IgD-negative memory B cell (primary cell): ENCODE results near the gene UHMK1. TPM values are rescaled to one million over a fixed set of nuclear protein-coding genes. Genes with fewer than 3 reads are reported as not detected.

Experiments used
- H3K27ac Mint-ChIP-seq, 3 donors: one replicate each; pipeline ENCODE4 v1.8.0; 2020 to 2022; ENCODE audit warnings: mild to moderate bottlenecking in 3 of 3, mixed read lengths in 3 of 3, moderate library complexity in 1 of 3
- H3K27me3 Mint-ChIP-seq: one replicate; pipeline ENCODE4 v1.8.0; 2021; ENCODE audit warnings: mixed read lengths
- H3K36me3 Mint-ChIP-seq: one replicate; pipeline ENCODE4 v1.8.0; 2020; ENCODE audit warnings: mild to moderate bottlenecking, mixed read lengths
- H3K4me1 Mint-ChIP-seq, 3 donors: one replicate each; pipeline ENCODE4 v1.8.0; 2020 to 2022; ENCODE audit warnings: mixed read lengths in 3 of 3, mild to moderate bottlenecking in 1 of 3
- H3K4me3 Mint-ChIP-seq, 4 donors: one replicate each; pipeline ENCODE4 v1.8.0; 2020 to 2022; ENCODE audit warnings: mild to moderate bottlenecking in 4 of 4, mixed read lengths in 4 of 4, moderate library complexity in 3 of 4
- H3K9me3 Mint-ChIP-seq, 3 donors: one replicate each; pipeline ENCODE4 v1.8.0; 2020 to 2021; ENCODE audit warnings: mixed read lengths in 3 of 3, mild to moderate bottlenecking in 1 of 3
- polyA plus RNA-seq: library from polyadenylated mRNA; unstranded; fragments of 300-500 nt; fragmentation: Illumina TruSeq; gene quantifications from one replicate; pipeline ENCODE4 v1.2.3, GENCODE V29; 2021

The UHMK1 gene
- polyA plus RNA-seq, 1 donor from 2014 or later = 53.7 TPM

GRCh38 chr1:162548170-162548569 is 50.6 kb downstream of the UHMK1 start:
- H3K27ac Mint-ChIP-seq = no peak overlapping the region
- no peaks in the 10 kb centered on the region for H3K27me3 Mint-ChIP-seq
- no peak overlapping the region for H3K4me3 Mint-ChIP-seq
- peaks cover 0 to 4% (median 0%) of the 10 kb centered on the region in 3 donors for H3K9me3 Mint-ChIP-seq
- no peaks in the 10 kb centered on the region for H3K4me1 Mint-ChIP-seq
- no peaks in the 10 kb centered on the region for H3K36me3 Mint-ChIP-seq

- peak overlapping the region in 1 of 3 donors; percentile 39 for H3K27ac Mint-ChIP-seq
- no peaks in the 10 kb centered on the region for H3K27me3 Mint-ChIP-seq
- H3K4me3 Mint-ChIP-seq = no peak overlapping the region
- H3K36me3 Mint-ChIP-seq = no peaks in the 10 kb centered on the region
- no peaks in the 10 kb centered on the region for H3K9me3 Mint-ChIP-seq
- H3K4me1 Mint-ChIP-seq = no peaks in the 10 kb centered on the region
Observed at GRCh38 chr1:162549001-162549400, 51.4 kb downstream of the UHMK1 start.

GRCh38 chr1:162550925-162551324 is 53.3 kb downstream of the UHMK1 start:
- Mint-ChIP-seq H3K27ac (no peak overlapping the region), H3K9me3 (no peaks in the 10 kb centered on the region), H3K27me3 (no peaks in the 10 kb centered on the region), H3K36me3 (no peaks in the 10 kb centered on the region), H3K4me1 (no peaks in the 10 kb centered on the region), H3K4me3 (no peak overlapping the region)

- H3K27me3 Mint-ChIP-seq = no peaks in the 10 kb centered on the region
- H3K4me1 Mint-ChIP-seq = no peaks in the 10 kb centered on the region
- no peak overlapping the region for H3K4me3 Mint-ChIP-seq
- peak overlapping the region in 1 of 3 donors; percentile 50 for H3K27ac Mint-ChIP-seq
- no peaks in the 10 kb centered on the region for H3K36me3 Mint-ChIP-seq
- no peaks in the 10 kb centered on the region for H3K9me3 Mint-ChIP-seq
Observed at GRCh38 chr1:162551969-162552683, 54.5 kb downstream of the UHMK1 start.

- H3K4me3 Mint-ChIP-seq = no peak overlapping the region
- H3K9me3 Mint-ChIP-seq = no peaks in the 10 kb centered on the region
- no peak overlapping the region for H3K27ac Mint-ChIP-seq
- H3K36me3 Mint-ChIP-seq = no peaks in the 10 kb centered on the region
- no peaks in the 10 kb centered on the region for H3K4me1 Mint-ChIP-seq
- no peaks in the 10 kb centered on the region for H3K27me3 Mint-ChIP-seq
Observed at GRCh38 chr1:162552684-162553252, 55.1 kb downstream of the UHMK1 start.

GRCh38 chr1:162554258-162554657 is 56.6 kb downstream of the UHMK1 start:
- Mint-ChIP-seq H3K27me3 (no peaks in the 10 kb centered on the region), H3K4me3 (no peak overlapping the region), H3K27ac (no peak overlapping the region), H3K9me3 (no peaks in the 10 kb centered on the region), H3K4me1 (no peaks in the 10 kb centered on the region), H3K36me3 (no peaks in the 10 kb centered on the region)

GRCh38 chr1:162557536-162557935 is 59.9 kb downstream of the UHMK1 start:
- H3K27me3 Mint-ChIP-seq = no peaks in the 10 kb centered on the region
- no peak overlapping the region for H3K4me3 Mint-ChIP-seq
- no peaks in the 10 kb centered on the region for H3K36me3 Mint-ChIP-seq
- no peaks in the 10 kb centered on the region for H3K9me3 Mint-ChIP-seq
- H3K4me1 Mint-ChIP-seq = peaks cover 12 to 17% (median 12%) of the 10 kb centered on the region in 3 donors
- H3K27ac Mint-ChIP-seq = peak overlapping the region in 1 of 3 donors; percentile 69

GRCh38 chr1:162560303-162561036 is 62.9 kb downstream of the UHMK1 start:
- no peaks in the 10 kb centered on the region for H3K9me3 Mint-ChIP-seq
- peak overlapping the region; percentile 94 to 99 (median 98) for H3K4me3 Mint-ChIP-seq
- peaks cover 14 to 25% (median 17%) of the 10 kb centered on the region in 3 donors for H3K4me1 Mint-ChIP-seq
- H3K27me3 Mint-ChIP-seq = no peaks in the 10 kb centered on the region
- H3K27ac Mint-ChIP-seq = peak overlapping the region; percentile 63 to 97 (median 97)
- no peaks in the 10 kb centered on the region for H3K36me3 Mint-ChIP-seq

- Mint-ChIP-seq H3K4me3 (peak overlapping the region; percentile 94 to 99 (median 98)), H3K36me3 (no peaks in the 10 kb centered on the region), H3K27ac (peak overlapping the region; percentile 63 to 97 (median 97)), H3K4me1 (peaks cover 14 to 25% (median 17%) of the 10 kb centered on the region in 3 donors), H3K9me3 (no peaks in the 10 kb centered on the region), H3K27me3 (no peaks in the 10 kb centered on the region)
Observed at GRCh38 chr1:162561037-162561615, 63.5 kb downstream of the UHMK1 start.

- Mint-ChIP-seq H3K4me1 (peaks cover 14 to 26% (median 17%) of the 10 kb centered on the region in 3 donors), H3K27me3 (no peaks in the 10 kb centered on the region)
Observed at GRCh38 chr1:162561616-162562469, 64.2 kb downstream of the UHMK1 start, which contains the start of gene UAP1. UAP1 (plus strand) TSS chr1:162561722; CDS start chr1:162566069, 4,347 bp downstream.

GRCh38 chr1:162562470-162562828 is 64.8 kb downstream of the UHMK1 start:
- no peaks in the 10 kb centered on the region for H3K9me3 Mint-ChIP-seq
- peak overlapping the region; percentile 94 to 99 (median 98) for H3K4me3 Mint-ChIP-seq
- H3K4me1 Mint-ChIP-seq = peaks cover 14 to 28% (median 17%) of the 10 kb centered on the region in 3 donors
- H3K27ac Mint-ChIP-seq = peak overlapping the region; percentile 63 to 97 (median 86)
- H3K27me3 Mint-ChIP-seq = no peaks in the 10 kb centered on the region
- no peaks in the 10 kb centered on the region for H3K36me3 Mint-ChIP-seq

More at GRCh38 chr1:162561616-162562469, 64.2 kb downstream of the UHMK1 start, which contains the start of gene UAP1:
- Mint-ChIP-seq H3K36me3 (no peaks in the 10 kb centered on the region), H3K27ac (peak within 1 kb of the TSS; percentile 63 to 97 (median 97)), H3K9me3 (no peaks in the 10 kb centered on the region), H3K4me3 (peak within 1 kb of the TSS; percentile 94 to 99 (median 98))

- Mint-ChIP-seq H3K36me3 (peaks cover 9% of the 10 kb centered on the region), H3K9me3 (no peaks in the 10 kb centered on the region), H3K4me3 (peak overlapping the region in 1 of 4 donors; percentile 43), H3K27ac (peak overlapping the region in 1 of 3 donors; percentile 21), H3K27me3 (no peaks in the 10 kb centered on the region), H3K4me1 (peaks cover 18 to 28% (median 18%) of the 10 kb centered on the region in 3 donors)
Observed at GRCh38 chr1:162564762-162565218, 67.2 kb downstream of the UHMK1 start.

GRCh38 chr1:162565460-162565859 is 67.8 kb downstream of the UHMK1 start:
- Mint-ChIP-seq H3K4me1 (peaks cover 18 to 23% (median 22%) of the 10 kb centered on the region in 3 donors), H3K27ac (peak overlapping the region in 1 of 3 donors; percentile 27), H3K27me3 (no peaks in the 10 kb centered on the region), H3K36me3 (peaks cover 9% of the 10 kb centered on the region), H3K4me3 (peak overlapping the region in 1 of 4 donors; percentile 43), H3K9me3 (no peaks in the 10 kb centered on the region)

- H3K9me3 Mint-ChIP-seq = no peaks in the 10 kb centered on the region
Observed at GRCh38 chr1:162566870-162567269, 69.3 kb downstream of the UHMK1 start.

More at GRCh38 chr1:162566870-162567269, 69.3 kb downstream of the UHMK1 start:
- peaks cover 9% of the 10 kb centered on the region for H3K36me3 Mint-ChIP-seq
- H3K27me3 Mint-ChIP-seq = no peaks in the 10 kb centered on the region
- no peak overlapping the region for H3K4me3 Mint-ChIP-seq
- H3K4me1 Mint-ChIP-seq = peaks cover 13 to 22% (median 21%) of the 10 kb centered on the region in 3 donors
- peak overlapping the region in 1 of 3 donors; percentile 0 for H3K27ac Mint-ChIP-seq
